ENCODE measurements around the gene LDLRAP1.

DNA sequence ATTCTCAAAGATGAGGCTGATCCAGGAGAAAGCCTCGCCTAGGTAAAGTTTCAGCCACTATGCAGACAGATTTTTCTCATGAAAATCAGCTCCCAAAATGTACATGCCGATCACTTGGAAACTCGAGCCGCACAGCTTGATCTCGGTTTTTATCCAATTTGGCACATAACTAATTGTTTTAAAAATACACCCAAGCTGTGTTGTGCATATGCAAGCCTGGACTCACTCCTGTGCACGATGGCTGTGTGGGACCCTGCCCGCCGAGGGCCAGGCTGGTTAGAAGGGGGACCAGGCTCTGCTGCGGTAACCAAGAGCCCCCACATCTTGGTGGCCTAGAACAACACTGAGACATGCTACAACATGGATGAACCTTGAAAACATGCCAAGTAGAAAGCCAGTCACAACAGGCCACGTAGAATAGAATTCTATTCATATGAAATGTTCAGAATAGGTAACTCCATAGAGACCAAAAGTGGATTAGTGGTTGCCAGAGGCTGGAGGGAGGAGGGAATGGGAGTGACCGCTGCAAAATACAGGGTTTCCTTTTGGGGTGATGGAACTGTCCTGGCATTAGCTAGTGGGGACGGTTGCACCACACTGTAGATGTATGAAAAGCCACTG is 16.1 kb upstream of the LDLRAP1 start:
- TF ChIP-seq CTCF (conservative IDR thresholded peaks at IDR 0.05; ENCODE audit: low read depth in 2 of 2): no peak
- TF ChIP-seq CREB1 (CRISPR knock-in tag; IDR thresholded peaks at IDR 0.05; ENCODE audit: low read depth): no peak
- TF ChIP-seq POLR2AphosphoS5 (IDR thresholded peaks at IDR 0.05; ENCODE audit: low read depth): no peak
- TF ChIP-seq, protein P1, sequence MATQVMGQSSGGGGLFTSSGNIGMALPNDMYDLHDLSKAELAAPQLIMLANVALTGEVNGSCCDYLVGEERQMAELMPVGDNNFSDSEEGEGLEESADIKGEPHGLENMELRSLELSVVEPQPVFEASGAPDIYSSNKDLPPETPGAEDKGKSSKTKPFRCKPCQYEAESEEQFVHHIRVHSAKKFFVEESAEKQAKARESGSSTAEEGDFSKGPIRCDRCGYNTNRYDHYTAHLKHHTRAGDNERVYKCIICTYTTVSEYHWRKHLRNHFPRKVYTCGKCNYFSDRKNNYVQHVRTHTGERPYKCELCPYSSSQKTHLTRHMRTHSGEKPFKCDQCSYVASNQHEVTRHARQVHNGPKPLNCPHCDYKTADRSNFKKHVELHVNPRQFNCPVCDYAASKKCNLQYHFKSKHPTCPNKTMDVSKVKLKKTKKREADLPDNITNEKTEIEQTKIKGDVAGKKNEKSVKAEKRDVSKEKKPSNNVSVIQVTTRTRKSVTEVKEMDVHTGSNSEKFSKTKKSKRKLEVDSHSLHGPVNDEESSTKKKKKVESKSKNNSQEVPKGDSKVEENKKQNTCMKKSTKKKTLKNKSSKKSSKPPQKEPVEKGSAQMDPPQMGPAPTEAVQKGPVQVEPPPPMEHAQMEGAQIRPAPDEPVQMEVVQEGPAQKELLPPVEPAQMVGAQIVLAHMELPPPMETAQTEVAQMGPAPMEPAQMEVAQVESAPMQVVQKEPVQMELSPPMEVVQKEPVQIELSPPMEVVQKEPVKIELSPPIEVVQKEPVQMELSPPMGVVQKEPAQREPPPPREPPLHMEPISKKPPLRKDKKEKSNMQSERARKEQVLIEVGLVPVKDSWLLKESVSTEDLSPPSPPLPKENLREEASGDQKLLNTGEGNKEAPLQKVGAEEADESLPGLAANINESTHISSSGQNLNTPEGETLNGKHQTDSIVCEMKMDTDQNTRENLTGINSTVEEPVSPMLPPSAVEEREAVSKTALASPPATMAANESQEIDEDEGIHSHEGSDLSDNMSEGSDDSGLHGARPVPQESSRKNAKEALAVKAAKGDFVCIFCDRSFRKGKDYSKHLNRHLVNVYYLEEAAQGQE (IDR thresholded peaks at IDR 0.05; ENCODE audit: unreplicated experiment): no peak
- TF ChIP-seq EZH2 (IDR thresholded peaks at IDR 0.05; ENCODE audit: low read depth, unreplicated experiment): no peak
- TF ChIP-seq STAT1 (IDR thresholded peaks at IDR 0.05; ENCODE audit: unreplicated experiment): no peak
- no peak for TF ChIP-seq ETS1 (IDR thresholded peaks at IDR 0.05)
- no peak for TF ChIP-seq JUNB (IDR thresholded peaks at IDR 0.05; ENCODE audit: unreplicated experiment)

Measured in GM23338 (cell line).